ENCODE data around the gene ALG6.

The ALG6 gene

DNA sequence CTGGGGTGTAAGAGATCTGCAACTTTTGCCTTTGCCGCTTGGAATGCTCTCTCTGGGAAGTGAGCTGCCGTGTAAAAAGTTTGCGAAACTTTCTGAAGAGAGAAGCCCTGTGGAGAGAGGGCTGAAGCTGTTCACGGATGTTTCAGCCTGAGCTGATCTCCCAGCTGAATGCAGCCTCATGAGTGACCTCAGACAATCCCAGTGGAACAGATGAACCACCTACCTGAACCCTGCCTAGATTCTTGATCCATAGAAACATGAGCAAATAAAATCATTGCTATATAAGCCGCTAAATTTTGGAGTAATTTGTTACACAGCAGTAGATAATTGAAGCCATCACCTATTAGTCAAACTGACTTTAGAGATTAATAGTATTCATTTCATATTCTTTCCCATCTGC lies 4.4 kb upstream of the ALG6 start:
- no peak for ATAC-seq
- TF ChIP-seq, protein P1, sequence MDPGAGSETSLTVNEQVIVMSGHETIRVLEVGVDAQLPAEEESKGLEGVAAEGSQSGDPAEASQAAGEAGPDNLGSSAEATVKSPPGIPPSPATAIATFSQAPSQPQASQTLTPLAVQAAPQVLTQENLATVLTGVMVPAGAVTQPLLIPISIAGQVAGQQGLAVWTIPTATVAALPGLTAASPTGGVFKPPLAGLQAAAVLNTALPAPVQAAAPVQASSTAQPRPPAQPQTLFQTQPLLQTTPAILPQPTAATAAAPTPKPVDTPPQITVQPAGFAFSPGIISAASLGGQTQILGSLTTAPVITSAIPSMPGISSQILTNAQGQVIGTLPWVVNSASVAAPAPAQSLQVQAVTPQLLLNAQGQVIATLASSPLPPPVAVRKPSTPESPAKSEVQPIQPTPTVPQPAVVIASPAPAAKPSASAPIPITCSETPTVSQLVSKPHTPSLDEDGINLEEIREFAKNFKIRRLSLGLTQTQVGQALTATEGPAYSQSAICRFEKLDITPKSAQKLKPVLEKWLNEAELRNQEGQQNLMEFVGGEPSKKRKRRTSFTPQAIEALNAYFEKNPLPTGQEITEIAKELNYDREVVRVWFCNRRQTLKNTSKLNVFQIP (CRISPR knock-in tag; IDR thresholded peaks at IDR 0.05; ENCODE audit: borderline replicate concordance, low read depth): no peak
- TF ChIP-seq TOX (CRISPR knock-in tag; IDR thresholded peaks at IDR 0.05; ENCODE audit: borderline replicate concordance): no peak
- TF ChIP-seq OSR1 (CRISPR knock-in tag; IDR thresholded peaks at IDR 0.05): no peak
- TF ChIP-seq GLIS3 (CRISPR knock-in tag; IDR thresholded peaks at IDR 0.05): no peak
- TF ChIP-seq, protein P2, sequence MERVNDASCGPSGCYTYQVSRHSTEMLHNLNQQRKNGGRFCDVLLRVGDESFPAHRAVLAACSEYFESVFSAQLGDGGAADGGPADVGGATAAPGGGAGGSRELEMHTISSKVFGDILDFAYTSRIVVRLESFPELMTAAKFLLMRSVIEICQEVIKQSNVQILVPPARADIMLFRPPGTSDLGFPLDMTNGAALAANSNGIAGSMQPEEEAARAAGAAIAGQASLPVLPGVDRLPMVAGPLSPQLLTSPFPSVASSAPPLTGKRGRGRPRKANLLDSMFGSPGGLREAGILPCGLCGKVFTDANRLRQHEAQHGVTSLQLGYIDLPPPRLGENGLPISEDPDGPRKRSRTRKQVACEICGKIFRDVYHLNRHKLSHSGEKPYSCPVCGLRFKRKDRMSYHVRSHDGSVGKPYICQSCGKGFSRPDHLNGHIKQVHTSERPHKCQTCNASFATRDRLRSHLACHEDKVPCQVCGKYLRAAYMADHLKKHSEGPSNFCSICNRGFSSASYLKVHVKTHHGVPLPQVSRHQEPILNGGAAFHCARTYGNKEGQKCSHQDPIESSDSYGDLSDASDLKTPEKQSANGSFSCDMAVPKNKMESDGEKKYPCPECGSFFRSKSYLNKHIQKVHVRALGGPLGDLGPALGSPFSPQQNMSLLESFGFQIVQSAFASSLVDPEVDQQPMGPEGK (CRISPR knock-in tag; IDR thresholded peaks at IDR 0.05; ENCODE audit: borderline replicate concordance): no peak
- TF ChIP-seq ZNF8 (CRISPR knock-in tag; IDR thresholded peaks at IDR 0.05): no peak
- no peak for TF ChIP-seq ISL1 (CRISPR knock-in tag; IDR thresholded peaks at IDR 0.05)
- TF ChIP-seq RARB (CRISPR knock-in tag; IDR thresholded peaks at IDR 0.05): no peak
- no peak for TF ChIP-seq CSDC2 (CRISPR knock-in tag; IDR thresholded peaks at IDR 0.05)
- TF ChIP-seq BACH2 (CRISPR knock-in tag; IDR thresholded peaks at IDR 0.05; ENCODE audit: borderline replicate concordance): no peak
- TF ChIP-seq ZFP3 (CRISPR knock-in tag; IDR thresholded peaks at IDR 0.05): no peak
- no peak for TF ChIP-seq ZNF70 (CRISPR knock-in tag; IDR thresholded peaks at IDR 0.05)

DNA sequence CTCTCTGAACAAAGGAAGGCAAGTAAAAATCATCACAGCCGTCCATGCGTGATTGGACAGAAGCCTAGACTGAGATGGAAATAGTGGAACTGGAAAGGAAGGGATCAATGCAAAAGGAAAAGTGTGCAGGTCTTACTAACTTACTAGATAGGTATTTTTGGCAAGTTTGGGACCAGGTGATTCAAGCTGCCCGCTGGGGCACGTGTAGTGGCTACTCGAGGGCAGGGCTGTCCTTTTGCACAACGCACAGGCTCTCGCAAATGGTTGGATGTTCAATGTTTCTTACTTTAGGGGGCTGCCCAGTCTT lies 566 bp upstream of the ALG6 start:
- TF ChIP-seq ARNTL (CRISPR knock-in tag; IDR thresholded peaks at IDR 0.05; ENCODE audit: borderline replicate concordance, low read depth) (no peak), ZNF8 (CRISPR knock-in tag; IDR thresholded peaks at IDR 0.05) (no peak), RARB (CRISPR knock-in tag; IDR thresholded peaks at IDR 0.05) (no peak), BACH2 (CRISPR knock-in tag; IDR thresholded peaks at IDR 0.05; ENCODE audit: borderline replicate concordance) (no peak), ISL1 (CRISPR knock-in tag; IDR thresholded peaks at IDR 0.05) (no peak), ESRRG (CRISPR knock-in tag; IDR thresholded peaks at IDR 0.05) (no peak), GLIS3 (CRISPR knock-in tag; IDR thresholded peaks at IDR 0.05) (no peak), ZFP30 (CRISPR knock-in tag; IDR thresholded peaks at IDR 0.05) (no peak), CSDC2 (CRISPR knock-in tag; IDR thresholded peaks at IDR 0.05) (no peak), ZNF70 (CRISPR knock-in tag; IDR thresholded peaks at IDR 0.05) (no peak), OSR1 (CRISPR knock-in tag; IDR thresholded peaks at IDR 0.05) (no peak), PPARA (CRISPR knock-in tag; IDR thresholded peaks at IDR 0.05; ENCODE audit: borderline replicate concordance) (no peak), ZC3H10 (CRISPR knock-in tag; IDR thresholded peaks at IDR 0.05) (no peak), ZFP3 (CRISPR knock-in tag; IDR thresholded peaks at IDR 0.05) (no peak)
- TF ChIP-seq, protein P2 (CRISPR knock-in tag; IDR thresholded peaks at IDR 0.05; ENCODE audit: borderline replicate concordance): no peak
- TF ChIP-seq, protein P3, sequence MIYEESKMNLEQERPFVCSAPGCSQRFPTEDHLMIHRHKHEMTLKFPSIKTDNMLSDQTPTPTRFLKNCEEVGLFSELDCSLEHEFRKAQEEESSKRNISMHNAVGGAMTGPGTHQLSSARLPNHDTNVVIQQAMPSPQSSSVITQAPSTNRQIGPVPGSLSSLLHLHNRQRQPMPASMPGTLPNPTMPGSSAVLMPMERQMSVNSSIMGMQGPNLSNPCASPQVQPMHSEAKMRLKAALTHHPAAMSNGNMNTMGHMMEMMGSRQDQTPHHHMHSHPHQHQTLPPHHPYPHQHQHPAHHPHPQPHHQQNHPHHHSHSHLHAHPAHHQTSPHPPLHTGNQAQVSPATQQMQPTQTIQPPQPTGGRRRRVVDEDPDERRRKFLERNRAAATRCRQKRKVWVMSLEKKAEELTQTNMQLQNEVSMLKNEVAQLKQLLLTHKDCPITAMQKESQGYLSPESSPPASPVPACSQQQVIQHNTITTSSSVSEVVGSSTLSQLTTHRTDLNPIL (CRISPR knock-in tag; IDR thresholded peaks at IDR 0.05; ENCODE audit: low read depth): no peak
- TF ChIP-seq, protein P1 (CRISPR knock-in tag; IDR thresholded peaks at IDR 0.05; ENCODE audit: borderline replicate concordance, low read depth): no peak
- ATAC-seq: no peak

DNA sequence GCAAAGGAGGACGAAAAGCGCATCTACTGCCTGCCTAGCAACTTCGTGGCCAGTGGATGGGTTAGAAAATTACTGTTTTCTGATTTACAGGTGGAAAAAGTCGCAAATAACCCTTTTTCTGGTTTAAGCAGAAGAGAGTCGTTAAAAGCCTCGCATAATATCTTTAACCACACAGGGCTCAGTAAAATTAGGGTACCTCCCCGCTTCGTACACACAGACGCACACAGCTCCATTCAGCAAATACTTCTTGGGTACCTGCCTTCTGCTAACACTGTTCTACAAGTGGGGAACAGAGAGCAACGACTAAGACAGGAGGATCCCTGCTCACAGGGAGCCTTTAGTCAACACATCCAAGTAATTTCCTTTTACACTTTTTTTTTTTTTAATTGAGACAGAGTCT lies 704 bp downstream of the ALG6 start:
- peak; percentile 22 for ATAC-seq
- TF ChIP-seq CSDC2 (CRISPR knock-in tag; IDR thresholded peaks at IDR 0.05) (no peak), ZFP3 (CRISPR knock-in tag; IDR thresholded peaks at IDR 0.05) (no peak), SNAI2 (CRISPR knock-in tag; IDR thresholded peaks at IDR 0.05) (no peak), ZNF8 (CRISPR knock-in tag; IDR thresholded peaks at IDR 0.05) (no peak), GLIS3 (CRISPR knock-in tag; IDR thresholded peaks at IDR 0.05) (no peak), TOX (CRISPR knock-in tag; IDR thresholded peaks at IDR 0.05; ENCODE audit: borderline replicate concordance) (no peak), ZNF565 (CRISPR knock-in tag; conservative IDR thresholded peaks at IDR 0.05; ENCODE audit: low read depth) (no peak), ZC3H10 (CRISPR knock-in tag; IDR thresholded peaks at IDR 0.05) (no peak), ZFP30 (CRISPR knock-in tag; IDR thresholded peaks at IDR 0.05) (no peak), ISL1 (CRISPR knock-in tag; IDR thresholded peaks at IDR 0.05) (no peak), PPARA (CRISPR knock-in tag; IDR thresholded peaks at IDR 0.05; ENCODE audit: borderline replicate concordance) (no peak), ZNF70 (CRISPR knock-in tag; IDR thresholded peaks at IDR 0.05) (no peak), TCF4 (CRISPR knock-in tag; IDR thresholded peaks at IDR 0.05; ENCODE audit: borderline replicate concordance) (no peak)
- TF ChIP-seq, protein P3 (CRISPR knock-in tag; IDR thresholded peaks at IDR 0.05; ENCODE audit: low read depth): no peak
- TF ChIP-seq, protein P2 (CRISPR knock-in tag; IDR thresholded peaks at IDR 0.05; ENCODE audit: borderline replicate concordance): no peak

Measured in SK-N-SH treated with all-trans-retinoic acid at 6 μM for 48 hours (cell line).